ENCODE results near the gene TUBB2A. TPM values are rescaled to one million over a fixed set of nuclear protein-coding genes. Genes with fewer than 3 reads are reported as not detected.

The TUBB2A gene
- total RNA-seq, result 100 to 1,000 TPM in 3 of 4 donors, 10 to 100 TPM in 1; 90.1 to 181 (median 146) TPM

DNA sequence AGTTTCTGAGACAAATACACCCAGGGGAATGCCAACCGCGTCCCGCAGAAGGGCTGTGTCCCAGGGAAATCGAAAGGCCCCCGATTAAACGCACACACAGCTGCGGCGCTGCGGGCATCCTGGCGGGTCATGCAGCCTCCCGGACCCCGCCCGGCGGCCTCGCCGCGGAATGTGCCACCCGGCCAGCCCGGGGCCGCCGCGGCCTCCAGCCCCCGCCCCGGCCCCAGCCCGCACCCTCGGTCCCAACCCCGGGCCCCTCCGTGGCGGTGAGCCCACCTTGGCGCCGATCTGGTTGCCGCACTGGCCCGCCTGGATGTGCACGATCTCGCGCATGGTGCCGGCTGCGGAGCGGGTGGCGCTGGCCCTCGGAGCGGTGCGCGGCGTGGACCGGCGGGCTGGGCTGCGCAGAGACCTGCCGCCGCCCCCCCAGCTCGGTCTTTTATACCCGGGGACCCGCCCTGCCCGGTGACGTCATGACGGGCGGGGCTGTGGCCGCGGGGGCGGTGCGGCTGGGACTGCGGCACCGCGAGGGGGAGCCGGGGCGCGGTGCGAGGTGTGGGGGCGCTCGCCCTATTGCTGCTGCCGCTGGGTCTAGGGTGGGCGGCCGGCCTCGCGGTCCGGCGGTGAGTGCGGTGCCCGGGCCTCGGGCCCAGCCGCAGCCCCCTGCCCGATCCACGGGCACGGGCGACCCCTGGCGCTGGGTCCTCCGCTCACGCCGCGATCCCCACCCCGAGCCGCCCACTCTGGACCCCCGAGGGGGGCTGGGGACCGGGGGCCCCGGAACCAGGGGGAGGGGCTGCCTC lies at the start of gene TUBB2A:
TSS of gene TUBB2A (minus strand) at position 414 of the 803 bp plus-strand sequence. CDS start at position 333, 81 bp downstream.
- intact Hi-C loops (cut with DNase I), result loop anchor here (2.0 kb wide), 1 partner anchor 93 kb away; no protein-coding TSS in a partner anchor
- Histone ChIP-seq H3K27ac (replicated peaks in 1 of 4) (peak within 1 kb of the TSS; percentile 99 to 100 (median 100)), H3K27me3 (no peaks in the 10 kb centered on the region), H3K4me3 (peak within 1 kb of the TSS; percentile 88 to 99 (median 96)), H3K36me3 (peaks cover 13 to 25% (median 18%) of the 10 kb centered on the region in 4 donors), H3K9me3 (no peaks in the 10 kb centered on the region), H3K4me1 (peaks cover 0 to 55% (median 49%) of the 10 kb centered on the region in 4 donors)
- DNase-seq (ENCODE audit: extremely low spot score), result no peak
- peak; percentile 90 to 99 for TF ChIP-seq POLR2AphosphoS5 (IDR thresholded peaks at IDR 0.05)
- TF ChIP-seq, protein P1, sequence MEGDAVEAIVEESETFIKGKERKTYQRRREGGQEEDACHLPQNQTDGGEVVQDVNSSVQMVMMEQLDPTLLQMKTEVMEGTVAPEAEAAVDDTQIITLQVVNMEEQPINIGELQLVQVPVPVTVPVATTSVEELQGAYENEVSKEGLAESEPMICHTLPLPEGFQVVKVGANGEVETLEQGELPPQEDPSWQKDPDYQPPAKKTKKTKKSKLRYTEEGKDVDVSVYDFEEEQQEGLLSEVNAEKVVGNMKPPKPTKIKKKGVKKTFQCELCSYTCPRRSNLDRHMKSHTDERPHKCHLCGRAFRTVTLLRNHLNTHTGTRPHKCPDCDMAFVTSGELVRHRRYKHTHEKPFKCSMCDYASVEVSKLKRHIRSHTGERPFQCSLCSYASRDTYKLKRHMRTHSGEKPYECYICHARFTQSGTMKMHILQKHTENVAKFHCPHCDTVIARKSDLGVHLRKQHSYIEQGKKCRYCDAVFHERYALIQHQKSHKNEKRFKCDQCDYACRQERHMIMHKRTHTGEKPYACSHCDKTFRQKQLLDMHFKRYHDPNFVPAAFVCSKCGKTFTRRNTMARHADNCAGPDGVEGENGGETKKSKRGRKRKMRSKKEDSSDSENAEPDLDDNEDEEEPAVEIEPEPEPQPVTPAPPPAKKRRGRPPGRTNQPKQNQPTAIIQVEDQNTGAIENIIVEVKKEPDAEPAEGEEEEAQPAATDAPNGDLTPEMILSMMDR (IDR thresholded peaks at IDR 0.05), result peak; percentile 45 to 66 (median 55)
- peak; percentile 89 for TF ChIP-seq POLR2A (IDR thresholded peaks at IDR 0.05; ENCODE audit: low read depth)
- no peak for TF ChIP-seq EP300 (IDR thresholded peaks at IDR 0.05)
- WGBS, result under 1% methylated on average over 40 of the region's 95 CpGs

DNA sequence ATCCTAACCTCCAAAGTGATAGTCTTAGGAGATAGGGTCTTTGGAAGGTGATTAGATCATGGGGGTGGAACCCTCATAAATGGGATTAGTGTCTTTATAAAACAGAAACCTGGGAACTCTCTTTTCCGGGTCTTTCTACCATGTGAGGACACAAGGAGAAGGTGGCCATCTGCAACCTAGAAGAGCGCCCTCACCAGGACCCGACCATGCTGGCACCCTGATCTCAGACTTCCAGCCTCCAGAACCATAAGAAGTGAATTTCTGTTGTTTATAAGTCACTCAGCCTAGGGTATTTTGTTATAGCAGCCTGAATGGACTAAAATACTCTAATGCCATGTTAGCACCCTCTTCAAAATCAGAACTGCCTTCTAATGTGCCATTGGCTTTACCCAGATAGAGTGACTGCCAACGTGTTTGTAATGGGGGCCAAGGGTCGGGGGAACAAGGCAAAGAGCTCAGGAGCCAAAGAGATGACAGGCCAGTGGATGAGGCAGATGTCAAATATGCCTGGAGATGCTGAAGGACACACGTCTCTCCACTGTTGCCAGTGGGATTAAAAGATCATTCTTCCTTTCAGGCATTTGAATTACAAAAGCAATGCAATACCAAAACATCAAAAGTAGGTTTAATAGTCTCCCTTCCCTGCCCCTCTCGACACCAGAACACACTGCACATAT lies 49.1 kb upstream of the TUBB2A start:
- Histone ChIP-seq H3K36me3 (no peaks in the 10 kb centered on the region), H3K27me3 (no peaks in the 10 kb centered on the region), H3K27ac (replicated peaks in 1 of 4) (no peak overlapping the region), H3K4me3 (no peak overlapping the region), H3K9me3 (no peaks in the 10 kb centered on the region), H3K4me1 (peaks cover 0 to 29% (median 25%) of the 10 kb centered on the region in 4 donors)
- TF ChIP-seq EP300 (IDR thresholded peaks at IDR 0.05) (no peak), POLR2AphosphoS5 (IDR thresholded peaks at IDR 0.05) (no peak), POLR2A (IDR thresholded peaks at IDR 0.05; ENCODE audit: low read depth) (no peak)
- TF ChIP-seq, protein P1 (IDR thresholded peaks at IDR 0.05), result no peak
- WGBS, result 90% methylated on average over 7 of the region's 7 CpGs
- intact Hi-C loops (cut with DNase I), result no loop called here
- no peak for DNase-seq (ENCODE audit: extremely low spot score)

DNA sequence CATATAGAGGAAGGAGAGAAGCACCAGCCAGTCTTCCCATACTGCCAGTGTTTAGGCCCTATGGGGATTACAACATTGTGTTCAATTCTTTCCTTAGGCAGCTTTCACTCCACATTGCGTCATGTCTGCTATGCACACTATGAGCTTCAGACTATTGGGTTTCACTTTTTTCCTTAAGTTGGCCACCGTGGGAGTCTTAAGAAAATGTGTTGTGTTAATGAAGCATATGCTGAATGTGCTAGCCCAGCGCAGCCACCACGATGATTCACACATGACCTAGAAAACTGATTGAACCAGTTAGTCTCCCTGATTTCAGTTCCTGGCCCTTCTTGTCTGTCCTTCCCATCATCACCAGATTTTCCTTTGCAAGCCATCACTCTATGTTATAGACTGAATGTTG lies 48.6 kb upstream of the TUBB2A start:
- no peak for DNase-seq (ENCODE audit: extremely low spot score)
- WGBS, result 91% methylated on average over 4 of the region's 4 CpGs
- Histone ChIP-seq H3K9me3 (no peaks in the 10 kb centered on the region), H3K27ac (replicated peaks in 1 of 4) (no peak overlapping the region), H3K4me1 (peaks cover 0 to 24% (median 20%) of the 10 kb centered on the region in 4 donors), H3K36me3 (no peaks in the 10 kb centered on the region), H3K27me3 (no peaks in the 10 kb centered on the region), H3K4me3 (no peak overlapping the region)
- TF ChIP-seq, protein P1 (IDR thresholded peaks at IDR 0.05), result no peak
- TF ChIP-seq EP300 (IDR thresholded peaks at IDR 0.05) (no peak), POLR2AphosphoS5 (IDR thresholded peaks at IDR 0.05) (no peak)
- intact Hi-C loops (cut with DNase I), result no loop called here

DNA sequence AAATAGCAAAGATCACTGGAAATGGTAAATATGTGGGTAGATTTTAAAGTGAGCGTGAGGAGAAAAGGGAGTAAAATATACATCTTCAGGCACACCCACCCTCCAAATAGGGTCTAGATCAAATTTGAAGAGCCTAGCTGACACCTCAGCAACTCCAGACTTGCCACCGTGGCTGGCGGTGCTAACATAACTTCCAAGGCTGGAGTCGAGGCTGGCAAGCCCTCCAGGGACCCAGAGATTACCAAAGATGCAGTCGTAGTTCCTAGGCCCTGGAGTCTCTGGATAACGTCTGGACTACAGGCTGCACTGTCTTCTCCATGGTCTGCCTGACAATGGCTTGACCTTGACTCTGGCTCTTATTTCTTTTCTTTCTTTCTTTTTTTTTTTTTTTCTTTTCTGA lies 47.6 kb upstream of the TUBB2A start:
- Histone ChIP-seq H3K4me1 (peaks cover 0 to 19% (median 18%) of the 10 kb centered on the region in 4 donors), H3K36me3 (no peaks in the 10 kb centered on the region), H3K27me3 (no peaks in the 10 kb centered on the region), H3K4me3 (no peak overlapping the region), H3K9me3 (no peaks in the 10 kb centered on the region), H3K27ac (replicated peaks in 1 of 4) (no peak overlapping the region)
- no peak for DNase-seq (ENCODE audit: extremely low spot score)
- WGBS, result 93% methylated on average over 6 of the region's 6 CpGs
- TF ChIP-seq EP300 (IDR thresholded peaks at IDR 0.05) (no peak), POLR2A (IDR thresholded peaks at IDR 0.05; ENCODE audit: low read depth) (no peak), POLR2AphosphoS5 (IDR thresholded peaks at IDR 0.05) (no peak)
- TF ChIP-seq, protein P1 (IDR thresholded peaks at IDR 0.05), result no peak
- intact Hi-C loops (cut with DNase I), result no loop called here
